ENCODE results near the gene TPSB2. TPM values are rescaled to one million over a fixed set of nuclear protein-coding genes. Genes with fewer than 3 reads are reported as not detected.

Gene TPSB2
- total and polyA plus RNA-seq, 9 of the 15 experiments (the other 6 are each of a cell fraction or from before 2014, with no cell fraction given) = 0.18 TPM; not detected in 8

- WGBS (ENCODE audit: insufficient coverage, low coverage, missing lambda C conversion rate) = 2% methylated on average over 32 of the region's 42 CpGs
- intact Hi-C loops (cut with micrococcal nuclease) (no loop called here), in situ Hi-C loops (cut with MboI) (no loop called here)
- peak in 1 of 4 experiments; percentile 11 for DNase-seq (ENCODE audit: extremely low read depth in 1 of 4, low spot score in 3 of 4)
- BruUV-seq (replicated peaks) = no TSS peak
- Histone ChIP-seq H3K4me1 (replicated peaks in 1 of 2; ENCODE audit: control insufficient read depth in 2 of 2, insufficient read depth in 2 of 2, low read length in 2 of 2) (peaks cover 0 to 60% of the 10 kb centered on the region in 2 experiments; a peak in 2 of 5 replicates), H3K9ac (ENCODE audit: insufficient read depth in 1 of 2, low read depth in 2 of 2, low read length in 2 of 2) (no peak overlapping the region; a peak in 1 of 4 replicates), H3K79me2 (ENCODE audit: control insufficient read depth, insufficient read depth, low read length) (no peaks in the 10 kb centered on the region), H3K9me3 (replicated peaks; ENCODE audit: control insufficient read depth, insufficient read depth, low read depth, low read length) (no peaks in the 10 kb centered on the region), H4K20me1 (replicated peaks; ENCODE audit: control insufficient read depth, insufficient read depth, low read length) (peaks cover 9% of the 10 kb centered on the region; the same call in 1 of the 2 replicates), H3K27me3 (ENCODE audit: control insufficient read depth in 2 of 2, insufficient read depth in 2 of 2, low read length in 2 of 2) (peaks cover 20 to 59% of the 10 kb centered on the region in 2 experiments; a peak in 4 of 5 replicates), H3K36me3 (ENCODE audit: control insufficient read depth, insufficient read depth, low read length) (no peaks in the 10 kb centered on the region), H3K9me1 (ENCODE audit: control insufficient read depth, insufficient read depth, low read length) (peaks cover 3% of the 10 kb centered on the region), H3K4me3 (no peak overlapping the region), H2AFZ (ENCODE audit: low read depth, low read length) (no peak overlapping the region), H3K27ac (ENCODE audit: extremely low read depth, low read depth, low read length) (no peak overlapping the region), H3K4me2 (ENCODE audit: insufficient read depth, low read length) (no peak overlapping the region)
- CTCF ChIA-PET (ENCODE audit: low intra/inter-chr PET ratio) = no interaction called here
- no peak for ATAC-seq
- no peak for FAIRE-seq
- POLR2A ChIA-PET = no interaction called here
- no peak for TF ChIP-seq ZNF354B (CRISPR knock-in tag; IDR thresholded peaks at IDR 0.05)
- TF ChIP-seq ZNF12 (CRISPR knock-in tag; IDR thresholded peaks at IDR 0.05) = no peak
- TF ChIP-seq ARHGAP35 (IDR thresholded peaks at IDR 0.05; ENCODE audit: partially characterized antibody) = no peak
- no peak for TF ChIP-seq SNRNP70 (optimal IDR thresholded peaks at IDR 0.05; ENCODE audit: low read depth, low read length)
- TF ChIP-seq ZNF57 (CRISPR knock-in tag; IDR thresholded peaks at IDR 0.05) = no peak
- no peak for TF ChIP-seq SUPT5H (IDR thresholded peaks at IDR 0.05)
- no peak for TF ChIP-seq SMARCC2 (IDR thresholded peaks at IDR 0.05; ENCODE audit: low read depth)
- TF ChIP-seq XRCC3 (IDR thresholded peaks at IDR 0.05) = no peak
- no peak for TF ChIP-seq ZBTB7A (IDR thresholded peaks at IDR 0.05; ENCODE audit: borderline replicate concordance, control insufficient read depth, low read depth, low read length)
- no peak for TF ChIP-seq MED1 (CRISPR knock-in tag; IDR thresholded peaks at IDR 0.05; ENCODE audit: borderline replicate concordance)
- no peak for TF ChIP-seq ARID4B (CRISPR knock-in tag; IDR thresholded peaks at IDR 0.05)
- no peak for TF ChIP-seq ZNF395 (CRISPR knock-in tag; IDR thresholded peaks at IDR 0.05)
- no peak for TF ChIP-seq ZNF217 (CRISPR knock-in tag; IDR thresholded peaks at IDR 0.05)
- no peak for TF ChIP-seq MCM3 (IDR thresholded peaks at IDR 0.05)
Measured at GRCh38 chr16:1258906-1259759, 29.1 kb upstream of the TPSB2 start.

All from K562 (cell line).